Measurements from ENCODE around the gene PIGT. TPM values are rescaled to one million over a fixed set of nuclear protein-coding genes. Genes with fewer than 3 reads are reported as not detected.

Gene PIGT
- total RNA-seq, 1 donor from 2014 or later: 20.9 TPM

DNA sequence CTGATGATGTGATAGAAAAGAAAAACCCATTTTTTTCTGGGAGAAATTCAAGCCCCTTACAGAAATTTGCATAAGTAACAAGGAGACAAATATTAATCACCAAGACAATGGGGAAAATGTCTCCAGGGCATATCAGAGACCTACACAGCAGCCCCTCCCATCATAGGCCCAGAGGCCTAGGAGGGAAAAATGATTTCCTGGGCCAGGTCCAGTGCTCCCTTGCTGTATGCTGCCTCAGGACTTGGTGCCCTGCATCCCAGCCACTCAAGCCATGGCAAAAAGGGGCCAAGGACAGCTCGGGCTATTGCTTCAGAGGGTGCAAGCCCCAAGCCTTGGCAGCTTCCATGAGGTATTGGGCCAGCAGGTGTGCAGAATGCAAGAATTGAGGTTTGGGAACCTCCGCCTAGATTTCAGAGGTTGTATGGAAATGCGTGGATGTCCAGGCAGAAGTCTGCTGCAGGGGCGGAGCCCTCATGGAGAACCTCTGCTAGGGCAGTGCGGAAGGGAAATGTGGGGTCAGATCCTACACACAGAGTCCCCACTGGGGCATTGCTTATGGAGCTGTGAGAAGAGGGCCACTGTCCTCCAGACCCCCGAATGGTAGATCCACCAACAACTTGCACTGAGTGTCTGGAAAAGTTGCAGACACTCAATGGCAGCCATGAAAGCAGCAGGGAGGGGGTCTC, 15.5 kb upstream of the PIGT start:
- no peak for DNase-seq

DNA sequence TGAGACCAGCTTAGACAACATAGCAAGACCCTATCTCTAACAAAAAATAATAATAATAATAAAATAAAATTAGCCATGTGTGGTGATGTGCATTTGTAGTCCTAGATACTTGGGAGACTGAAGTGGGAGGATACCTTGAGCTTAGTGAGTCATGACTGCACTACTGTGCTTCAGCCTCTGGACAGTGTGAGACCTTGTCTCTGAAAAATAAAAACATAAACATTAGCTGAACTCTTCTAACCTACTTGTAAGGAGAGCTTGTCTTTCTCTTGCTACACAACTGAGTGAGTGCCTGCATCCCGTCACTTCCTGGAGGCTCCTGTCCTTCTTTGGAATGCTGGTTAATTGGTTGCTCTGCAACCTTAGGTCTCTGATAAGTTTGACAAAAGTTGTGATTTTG, 13.0 kb upstream of the PIGT start:
- DNase-seq: no peak

DNA sequence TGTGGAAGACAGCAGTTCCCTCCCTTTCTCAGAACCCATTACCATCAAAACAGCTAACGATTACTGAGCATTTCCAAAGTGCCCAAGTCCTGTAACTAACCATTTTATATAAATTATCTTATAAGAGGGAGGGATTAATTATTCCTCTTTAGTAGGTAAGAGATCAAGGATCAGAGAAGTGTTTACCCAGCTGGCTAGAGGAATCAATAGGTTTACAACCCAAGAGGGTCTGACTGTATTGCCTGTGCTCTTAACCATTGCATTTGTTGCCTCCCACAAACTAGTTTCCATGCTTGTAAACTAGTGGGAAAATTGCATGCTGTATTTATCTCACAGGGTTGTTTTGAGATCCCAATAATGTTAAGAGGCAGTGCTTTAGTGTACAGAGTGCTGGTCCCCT, 11.5 kb upstream of the PIGT start:
- DNase-seq: no peak

DNA sequence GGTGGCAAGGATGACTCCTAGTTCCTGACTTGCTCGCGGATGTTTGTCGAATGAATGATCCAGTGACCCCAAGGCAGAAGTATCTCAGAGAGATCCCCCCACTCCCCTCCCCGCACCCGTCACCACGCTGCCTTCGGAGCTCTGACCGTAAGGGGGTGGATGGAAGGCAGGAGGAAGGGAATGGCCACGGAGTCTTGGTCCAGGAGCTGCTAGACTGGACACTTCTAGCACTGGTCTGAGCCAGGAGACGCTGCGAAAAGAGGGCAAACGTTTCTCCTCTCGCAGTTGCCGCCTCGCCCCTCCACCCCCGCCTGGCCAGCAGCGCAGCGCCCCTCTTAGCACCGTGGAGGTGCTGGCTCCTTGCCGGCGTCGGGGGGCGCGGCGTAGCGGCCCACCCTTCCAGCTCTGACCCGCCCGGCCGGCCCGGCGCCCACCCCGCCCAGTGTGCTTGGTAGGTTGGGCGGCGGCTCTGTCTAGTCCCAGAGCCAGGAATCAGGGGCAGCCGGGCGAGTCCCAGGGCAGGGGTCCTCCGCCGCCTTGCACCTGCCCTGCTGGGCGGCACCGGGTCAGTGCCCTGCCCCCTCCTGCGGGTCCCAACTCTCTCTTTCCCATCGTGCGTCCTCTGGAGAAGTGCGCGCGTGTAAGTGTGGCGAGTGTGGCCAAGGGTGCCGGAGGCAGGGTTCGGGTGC, 10.2 kb upstream of the PIGT start:
- no peak for DNase-seq

DNA sequence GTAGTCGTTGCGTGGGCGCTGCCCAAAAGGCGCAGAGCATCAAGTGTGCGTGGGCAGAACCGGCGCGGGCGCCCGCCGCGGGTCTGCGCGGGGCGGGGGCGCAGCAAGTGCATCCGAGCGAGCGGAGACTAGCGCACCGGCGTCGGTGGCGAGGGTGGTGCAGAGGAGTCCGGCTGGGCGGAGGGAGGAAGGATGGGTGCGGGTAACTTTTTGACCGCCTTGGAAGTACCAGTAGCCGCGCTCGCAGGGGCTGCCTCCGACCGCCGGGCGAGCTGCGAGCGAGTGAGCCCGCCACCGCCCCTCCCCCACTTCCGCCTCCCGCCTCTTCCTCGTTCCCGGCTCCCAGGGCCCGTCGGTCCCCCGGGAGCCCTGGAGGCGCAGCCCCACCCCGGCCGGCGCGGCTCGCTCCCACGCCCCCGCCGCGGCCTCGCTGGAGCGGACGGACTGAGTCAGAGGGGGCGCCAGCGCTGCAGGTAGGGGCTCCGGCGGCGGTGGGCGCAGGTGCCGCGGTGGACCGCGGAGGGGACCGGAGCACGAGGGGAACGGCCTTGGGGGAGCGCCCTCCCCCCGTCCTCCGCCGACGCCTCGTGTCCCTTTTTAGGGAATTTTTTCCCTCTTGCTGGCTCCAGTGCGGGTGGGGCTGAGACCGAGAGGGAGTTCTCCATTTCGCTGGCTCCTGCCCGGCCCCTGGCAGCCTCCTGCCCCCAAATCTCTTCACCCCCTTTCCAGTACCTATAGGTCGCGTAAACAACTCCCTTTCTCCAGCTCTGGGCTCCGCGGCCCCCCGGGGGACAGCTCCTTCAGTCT, 9.5 kb upstream of the PIGT start:
- no peak for DNase-seq

DNA sequence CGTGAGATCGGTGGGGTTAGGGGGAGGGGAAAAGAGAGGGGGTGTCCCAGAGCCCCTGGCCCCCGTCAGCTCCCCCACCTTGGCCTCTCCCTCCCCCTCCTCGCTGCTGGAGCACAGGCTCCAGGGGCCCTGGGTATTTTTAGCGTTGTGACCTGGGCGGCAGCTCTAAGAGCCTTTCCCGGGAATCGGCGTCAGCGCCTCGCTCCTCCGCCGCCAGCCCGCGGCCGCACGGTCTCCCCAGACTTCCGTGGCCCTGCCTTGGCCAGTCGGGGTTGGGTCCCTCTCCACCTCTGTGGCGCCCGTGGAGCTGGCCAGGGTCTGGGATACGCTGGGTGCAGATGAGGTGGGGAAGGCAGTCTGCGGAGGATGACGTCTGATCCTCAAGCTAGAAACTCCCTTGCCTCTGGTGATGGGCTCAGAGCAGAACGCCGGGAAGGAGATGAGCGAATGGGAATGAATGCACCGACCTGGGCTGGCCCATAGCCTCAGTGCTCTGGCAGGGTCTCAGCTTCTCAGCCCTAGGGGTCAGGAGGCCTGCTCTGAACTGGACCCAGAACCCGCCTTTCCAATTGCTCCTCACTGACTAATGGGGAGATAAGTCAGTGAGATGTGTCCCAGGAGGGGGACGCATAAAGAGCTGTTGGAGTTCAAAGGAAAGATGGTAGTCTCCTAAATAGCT, 8.7 kb upstream of the PIGT start:
- DNase-seq: no peak

DNA sequence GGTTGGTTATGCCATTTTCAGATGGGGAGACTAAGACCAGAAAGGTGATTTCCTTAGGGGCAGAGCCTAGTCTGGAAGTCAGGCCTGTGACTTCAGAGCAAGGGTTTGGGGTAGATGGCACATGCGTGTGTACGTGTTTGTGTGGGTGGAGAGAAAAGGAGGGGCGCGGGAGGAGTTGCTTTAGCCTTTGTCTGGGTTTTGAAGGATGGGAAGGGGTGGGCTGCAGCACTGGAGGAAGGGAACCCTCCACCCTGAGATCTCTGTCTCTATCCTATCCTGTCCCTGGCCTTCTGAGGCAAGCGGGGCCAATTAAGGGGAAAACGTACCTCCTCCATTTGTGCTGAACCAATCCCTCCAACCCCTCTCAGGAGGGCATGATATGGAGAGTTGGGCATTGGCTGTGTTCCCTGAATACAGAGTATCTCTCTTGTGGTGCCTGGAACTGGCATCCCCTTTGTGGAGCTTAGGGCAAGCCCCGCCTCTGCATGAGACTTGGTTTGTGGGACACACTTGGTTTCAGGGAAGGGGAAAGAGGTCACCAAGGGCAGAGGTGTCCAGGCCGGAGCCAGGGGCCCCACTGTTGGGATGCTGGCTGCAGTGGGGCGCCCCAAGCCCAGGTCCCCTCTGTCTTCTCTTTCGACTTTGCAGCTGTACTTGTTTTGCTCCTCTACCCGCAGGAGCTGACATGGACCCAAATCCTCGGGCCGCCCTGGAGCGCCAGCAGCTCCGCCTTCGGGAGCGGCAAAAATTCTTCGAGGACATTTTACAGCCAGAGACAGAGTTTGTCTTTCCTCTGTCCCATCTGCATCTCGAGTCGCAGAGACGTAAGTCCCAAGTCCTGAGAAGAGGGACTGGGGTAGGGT, 7.9 kb upstream of the PIGT start, which contains the start of gene DBNDD2:
Gene DBNDD2, plus strand, starts transcription at position 507 of the 863 bp plus-strand sequence. Its CDS starts 179 bp downstream, at position 686.
- DNase-seq: no peak

DNA sequence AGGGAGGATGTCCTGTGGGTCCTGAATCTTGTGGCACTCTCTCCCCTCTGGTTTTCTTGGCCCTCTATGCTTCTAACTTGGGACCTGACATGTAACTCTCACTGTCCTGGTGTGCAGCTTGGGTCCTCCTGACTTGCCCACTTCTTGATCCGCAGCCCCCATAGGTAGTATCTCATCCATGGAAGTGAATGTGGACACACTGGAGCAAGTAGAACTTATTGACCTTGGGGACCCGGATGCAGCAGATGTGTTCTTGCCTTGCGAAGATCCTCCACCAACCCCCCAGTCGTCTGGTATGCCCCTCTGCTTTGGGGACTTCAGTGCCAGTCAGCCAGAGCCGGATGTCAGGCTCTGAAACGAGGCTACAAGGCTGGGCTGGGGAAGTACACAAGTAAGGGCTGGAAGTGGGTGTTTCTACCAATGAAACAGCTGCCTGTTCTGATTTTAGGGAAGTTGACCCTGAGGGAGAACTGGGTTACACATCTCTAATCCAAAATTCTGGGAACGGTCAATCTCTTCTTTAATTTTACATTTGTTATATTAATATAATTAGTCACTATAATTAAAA, 7.2 kb upstream of the PIGT start:
- DNase-seq: no peak

DNA sequence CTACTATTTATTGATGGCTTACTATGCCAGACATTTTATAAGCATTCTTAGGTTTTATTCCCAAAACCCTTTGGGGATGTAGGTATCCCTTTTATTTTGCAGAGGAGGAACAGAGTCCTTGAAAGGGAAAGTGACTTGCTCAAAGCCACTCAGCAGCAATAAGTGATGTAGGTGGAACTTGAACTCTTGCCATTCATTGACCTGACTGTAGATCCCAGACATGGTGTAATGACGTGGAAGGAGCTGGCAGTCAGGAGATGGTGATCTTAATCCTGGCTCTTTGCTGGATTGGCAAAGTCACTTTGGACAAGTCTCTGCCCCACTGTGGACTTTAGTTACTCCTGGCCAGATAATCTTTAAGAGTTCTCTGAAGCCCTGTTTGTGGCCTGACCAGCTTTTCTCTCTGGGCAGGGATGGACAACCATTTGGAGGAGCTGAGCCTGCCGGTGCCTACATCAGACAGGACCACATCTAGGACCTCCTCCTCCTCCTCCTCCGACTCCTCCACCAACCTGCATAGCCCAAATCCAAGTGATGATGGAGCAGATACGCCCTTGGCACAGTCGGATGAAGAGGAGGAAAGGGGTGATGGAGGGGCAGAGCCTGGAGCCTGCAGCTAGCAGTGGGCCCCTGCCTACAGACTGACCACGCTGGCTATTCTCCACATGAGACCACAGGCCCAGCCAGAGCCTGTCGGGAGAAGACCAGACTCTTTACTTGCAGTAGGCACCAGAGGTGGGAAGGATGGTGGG, 6.2 kb upstream of the PIGT start:
- no peak for DNase-seq

DNA sequence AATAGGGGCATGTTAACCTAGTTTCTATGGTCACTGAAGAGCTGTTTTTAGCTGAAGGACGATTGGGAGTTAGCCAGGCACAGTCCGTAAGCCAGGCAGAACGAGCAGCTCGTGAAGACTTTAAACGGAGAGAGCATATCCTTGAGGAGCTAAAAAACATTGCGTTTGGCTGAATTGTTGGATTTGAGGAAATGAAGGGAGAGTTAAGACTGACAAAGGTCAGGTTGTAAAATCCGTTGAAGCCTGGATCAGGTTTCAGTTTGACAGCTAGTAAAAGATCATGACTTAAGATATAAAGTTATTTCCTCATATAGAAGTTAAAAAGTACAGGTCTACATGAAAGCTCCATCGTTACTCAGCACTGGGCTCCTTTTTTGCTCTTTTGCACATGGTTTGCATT, 5.1 kb upstream of the PIGT start:
- no peak for DNase-seq

DNA sequence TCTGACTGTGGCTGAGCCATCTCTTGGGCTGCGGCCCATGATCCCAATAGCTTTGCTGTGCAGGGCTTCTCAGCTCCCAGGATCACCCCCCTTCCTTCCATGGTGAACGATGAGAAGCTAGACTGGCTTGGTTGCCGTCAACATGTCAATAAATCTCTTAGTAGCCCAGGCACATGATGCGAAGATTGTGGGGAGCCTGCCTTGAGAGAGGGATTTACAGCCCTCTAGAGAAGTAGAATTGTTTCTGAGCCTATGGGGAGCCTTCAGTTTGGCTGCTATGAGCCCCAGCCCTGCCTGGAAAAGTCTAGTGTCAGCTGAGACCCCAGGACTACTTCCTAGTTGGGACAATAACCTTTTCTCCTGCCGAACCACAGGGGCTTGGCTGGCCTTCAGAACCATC, 3.3 kb upstream of the PIGT start:
- DNase-seq: no peak

DNA sequence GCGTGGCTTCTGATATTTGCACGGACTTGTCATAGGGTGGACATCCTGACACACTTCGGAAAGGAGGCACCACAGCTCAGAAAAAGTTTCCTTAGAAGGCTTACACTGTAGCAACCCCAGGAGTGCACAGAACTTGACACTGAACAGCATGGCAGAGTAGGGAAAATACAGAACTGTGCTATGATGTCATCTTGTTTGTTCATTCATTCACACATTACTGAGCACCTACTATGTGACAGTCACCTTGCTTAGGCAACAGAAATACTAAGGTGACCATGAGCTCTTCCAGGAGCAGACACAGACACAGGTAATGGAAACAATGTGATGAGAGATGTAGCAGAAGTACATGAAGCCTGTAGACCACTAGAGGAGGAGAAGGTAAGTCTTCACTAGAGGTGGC, 2.5 kb upstream of the PIGT start:
- DNase-seq: no peak

DNA sequence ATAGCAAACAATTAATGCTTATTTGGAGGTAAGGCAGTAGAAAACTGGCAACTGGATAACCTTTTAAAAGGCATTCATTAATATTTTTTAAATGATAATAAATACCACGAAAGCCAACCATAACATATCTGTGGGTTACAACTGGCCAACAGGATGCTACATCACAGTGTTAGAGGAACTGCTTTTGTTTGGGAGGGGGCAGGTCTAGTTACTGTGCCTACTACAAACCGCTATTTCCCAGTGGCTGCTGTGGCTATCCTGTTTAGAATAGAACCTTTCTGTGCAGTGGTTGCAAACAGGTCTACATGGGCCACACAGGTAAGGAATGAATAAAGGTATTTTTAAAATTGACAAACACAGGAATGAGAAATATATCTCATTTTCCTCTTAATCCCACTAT, 976 bp downstream of the PIGT start:
- DNase-seq: no peak

DNA sequence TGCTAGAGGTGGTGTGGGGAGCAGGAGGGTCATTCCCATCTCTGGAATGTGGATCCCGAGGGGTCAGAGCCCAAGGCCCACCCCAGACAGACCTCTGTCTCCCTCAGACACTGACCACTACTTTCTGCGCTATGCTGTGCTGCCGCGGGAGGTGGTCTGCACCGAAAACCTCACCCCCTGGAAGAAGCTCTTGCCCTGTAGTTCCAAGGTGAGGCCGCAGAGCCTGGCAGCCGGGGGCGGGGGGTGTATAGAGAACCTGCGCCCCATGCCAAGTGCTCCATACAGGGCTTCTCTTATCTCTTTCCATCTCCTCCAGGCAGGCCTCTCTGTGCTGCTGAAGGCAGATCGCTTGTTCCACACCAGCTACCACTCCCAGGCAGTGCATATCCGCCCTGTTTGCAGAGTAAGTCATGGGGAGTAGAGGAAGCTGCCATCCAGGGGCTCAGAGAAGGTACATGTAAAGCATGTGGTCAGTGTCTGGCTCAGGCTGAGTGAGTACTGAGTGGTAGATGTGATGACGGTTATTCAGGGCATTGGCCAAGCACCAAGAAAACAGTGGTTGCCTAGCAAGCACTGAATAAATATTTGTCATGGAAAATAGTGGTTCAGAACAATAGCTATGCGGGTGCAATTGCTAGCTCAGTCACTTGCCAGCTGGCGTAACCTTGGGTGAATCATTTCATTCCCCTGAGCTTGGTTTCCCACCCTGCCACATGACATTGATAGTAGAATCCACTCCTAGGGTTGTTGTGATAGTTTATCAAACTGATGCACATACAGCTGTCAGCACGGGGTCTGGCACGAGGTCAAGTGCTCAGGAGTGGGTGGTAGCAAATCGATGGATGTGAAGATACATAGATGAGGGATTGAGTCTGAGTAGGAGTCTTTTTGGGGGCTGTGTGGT, 3.5 kb downstream of the PIGT start:
- DNase-seq: no peak

DNA sequence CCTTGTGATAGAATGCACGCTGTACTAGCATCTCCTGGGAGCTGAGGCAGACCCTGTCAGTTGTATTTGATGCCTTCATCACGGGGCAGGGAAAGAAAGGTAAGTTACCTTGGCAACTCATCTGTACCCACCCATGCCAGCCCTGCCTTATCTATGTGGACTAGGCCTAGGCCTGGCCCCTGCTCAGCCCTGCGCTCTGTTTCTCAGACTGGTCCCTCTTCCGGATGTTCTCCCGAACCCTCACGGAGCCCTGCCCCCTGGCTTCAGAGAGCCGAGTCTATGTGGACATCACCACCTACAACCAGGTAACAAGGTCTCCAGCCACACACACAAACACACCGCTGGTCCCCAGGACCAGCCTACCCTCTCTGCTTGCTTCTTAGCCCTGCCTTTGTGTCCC, 4.2 kb downstream of the PIGT start:
- DNase-seq: no peak

DNA sequence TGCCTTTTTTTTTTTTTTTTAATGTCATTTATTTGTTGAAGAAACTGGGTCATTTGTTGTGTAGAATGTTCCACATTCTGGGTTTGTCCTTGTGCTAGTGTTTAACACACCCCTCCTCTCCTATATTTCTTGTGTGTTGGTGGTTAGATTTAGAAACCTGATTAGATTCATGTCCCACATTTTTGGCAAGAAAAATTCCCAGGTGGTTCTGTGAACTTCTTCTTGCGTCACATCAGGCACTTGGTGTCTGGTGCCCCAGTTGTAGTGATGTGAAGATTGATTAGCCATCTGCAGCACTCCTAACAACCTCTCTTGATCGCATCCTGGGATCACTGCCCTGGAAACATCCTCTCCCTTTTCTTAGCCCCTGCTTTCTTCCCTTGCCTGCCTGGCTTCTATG, 7.8 kb downstream of the PIGT start:
- DNase-seq: no peak

DNA sequence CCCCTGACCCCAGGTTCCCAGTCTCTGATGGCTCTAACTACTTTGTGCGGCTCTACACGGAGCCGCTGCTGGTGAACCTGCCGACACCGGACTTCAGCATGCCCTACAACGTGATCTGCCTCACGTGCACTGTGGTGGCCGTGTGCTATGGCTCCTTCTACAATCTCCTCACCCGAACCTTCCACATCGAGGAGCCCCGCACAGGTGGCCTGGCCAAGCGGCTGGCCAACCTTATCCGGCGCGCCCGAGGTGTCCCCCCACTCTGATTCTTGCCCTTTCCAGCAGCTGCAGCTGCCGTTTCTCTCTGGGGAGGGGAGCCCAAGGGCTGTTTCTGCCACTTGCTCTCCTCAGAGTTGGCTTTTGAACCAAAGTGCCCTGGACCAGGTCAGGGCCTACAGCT, 9.6 kb downstream of the PIGT start:
- no peak for DNase-seq

DNA sequence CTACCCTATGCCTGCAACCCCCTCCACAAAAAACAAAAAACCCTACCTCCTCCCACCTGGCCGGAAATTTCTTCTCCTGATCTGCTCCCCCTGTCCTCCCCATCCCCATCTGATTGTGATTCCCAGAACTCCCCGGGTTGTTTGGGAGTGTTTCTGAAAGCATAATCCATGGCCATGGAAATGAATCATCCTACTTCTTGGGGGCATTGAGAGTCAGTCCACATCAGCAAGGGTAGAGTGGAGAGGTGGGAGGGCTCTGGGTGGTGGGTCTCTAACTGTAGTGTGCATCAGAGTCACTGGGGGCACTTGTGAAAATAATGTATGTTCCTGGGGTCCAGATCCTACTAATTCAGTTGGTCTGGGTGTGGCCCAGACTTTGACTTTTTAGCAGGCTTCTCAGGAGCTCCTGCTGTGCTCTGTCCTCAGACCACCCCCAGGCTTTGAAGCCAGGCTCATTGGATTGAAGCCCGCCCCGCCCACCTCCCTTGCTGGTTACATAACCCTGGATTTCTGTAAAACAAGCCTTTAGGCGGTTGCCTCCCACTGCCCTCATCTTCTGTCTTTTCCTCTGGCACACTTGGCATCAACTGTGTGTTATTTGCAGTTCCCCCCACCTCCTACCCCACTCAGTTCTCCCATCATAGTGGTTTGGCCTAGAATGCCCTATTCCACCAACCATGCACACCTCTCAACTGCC, 10.5 kb downstream of the PIGT start:
- DNase-seq: no peak

Measured in skin of body (tissue), 2 donors.